Measurements from ENCODE around the gene KCNJ6. TPM values are rescaled to one million over a fixed set of nuclear protein-coding genes. Genes with fewer than 3 reads are reported as not detected.

The KCNJ6 gene
- total and polyA plus RNA-seq, 9 of the 15 experiments (the other 6 are each of a cell fraction or from before 2014, with no cell fraction given) = 0.06 to 0.21 (median 0.13) TPM; not detected in 1

GRCh38 chr21:37908691-37909090, 7.6 kb downstream of the KCNJ6 start (continued):
- no peak for TF ChIP-seq ZNF280A (IDR thresholded peaks at IDR 0.05; ENCODE audit: low read depth, partially characterized antibody)
- TF ChIP-seq ARID1B (IDR thresholded peaks at IDR 0.05) = no peak
- no peak for TF ChIP-seq MYC (IDR thresholded peaks at IDR 0.05; ENCODE audit: low read depth, low read length)
- no peak for TF ChIP-seq MYC (CRISPR knock-in tag; IDR thresholded peaks at IDR 0.05; ENCODE audit: borderline replicate concordance, low read depth)
- no peak for TF ChIP-seq PTBP1 (IDR thresholded peaks at IDR 0.05; ENCODE audit: low read depth, low read length)

- Histone ChIP-seq H2AFZ (ENCODE audit: low read depth, low read length) (no peak overlapping the region), H3K27me3 (ENCODE audit: control insufficient read depth in 2 of 2, insufficient read depth in 2 of 2, low read length in 2 of 2) (no peaks in the 10 kb centered on the region; a peak in 1 of 5 replicates), H3K27ac (ENCODE audit: extremely low read depth, low read depth, low read length) (no peak overlapping the region), H3K79me2 (ENCODE audit: control insufficient read depth, insufficient read depth, low read length) (no peaks in the 10 kb centered on the region), H3K4me3 (no peak overlapping the region), H3K4me1 (replicated peaks in 1 of 2; ENCODE audit: control insufficient read depth in 2 of 2, insufficient read depth in 2 of 2, low read length in 2 of 2) (no peaks in the 10 kb centered on the region), H3K36me3 (ENCODE audit: control insufficient read depth, insufficient read depth, low read length) (no peaks in the 10 kb centered on the region), H3K4me2 (ENCODE audit: insufficient read depth, low read length) (no peak overlapping the region), H4K20me1 (replicated peaks; ENCODE audit: control insufficient read depth, insufficient read depth, low read length) (no peaks in the 10 kb centered on the region; the same call in 1 of the 2 replicates), H3K9ac (ENCODE audit: insufficient read depth in 1 of 2, low read depth in 2 of 2, low read length in 2 of 2) (no peak overlapping the region), H3K9me3 (replicated peaks; ENCODE audit: control insufficient read depth, insufficient read depth, low read depth, low read length) (no peaks in the 10 kb centered on the region), H3K9me1 (ENCODE audit: control insufficient read depth, insufficient read depth, low read length) (no peaks in the 10 kb centered on the region)
- BruUV-seq (replicated peaks) = no TSS peak
- FAIRE-seq (no peak), ATAC-seq (no peak), DNase-seq (ENCODE audit: extremely low read depth in 1 of 4, low spot score in 3 of 4) (no peak)
- ChIA-PET CTCF (ENCODE audit: low intra/inter-chr PET ratio) (no interaction called here), POLR2A (interaction anchor here (0.7 kb wide), 1 partner anchor 12 kb away, joined by 3 read pairs; no protein-coding TSS in a partner anchor)
- WGBS (ENCODE audit: insufficient coverage, low coverage, missing lambda C conversion rate) = 0% methylated on average over 4 of the region's 4 CpGs
- intact Hi-C loops (cut with micrococcal nuclease) (no loop called here), in situ Hi-C loops (cut with MboI) (no loop called here)
- TF ChIP-seq ATF1 (CRISPR knock-in tag; IDR thresholded peaks at IDR 0.05) (no peak), ATF1 (tag; IDR thresholded peaks at IDR 0.05) (no peak), MBD1 (CRISPR knock-in tag; IDR thresholded peaks at IDR 0.05) (no peak), TFE3 (CRISPR knock-in tag; IDR thresholded peaks at IDR 0.05) (peak; percentile 35; the same call in 1 of the 2 replicates), ZKSCAN8 (CRISPR knock-in tag; IDR thresholded peaks at IDR 0.05) (no peak), BCL6 (CRISPR knock-in tag; IDR thresholded peaks at IDR 0.05) (no peak), EP300 (IDR thresholded peaks at IDR 0.05; ENCODE audit: low read length) (no peak), RBBP5 (IDR thresholded peaks at IDR 0.05; ENCODE audit: borderline replicate concordance, insufficient read depth, low read length, poor library complexity, severe bottlenecking) (no peak)
Measured at GRCh38 chr21:37907076-37907475, 9.2 kb downstream of the KCNJ6 start.

All from K562 (cell line).